MM.1S (cell line): ENCODE data around the gene TRIM39.

Experiments
- CTCF ChIP-seq: fragments of 300-600 bp; sonication (generic); IDR thresholded peaks from 2 replicates; pipeline ENCODE4 v1.5.1; 2016; ENCODE audit warnings: antibody characterized with exemption, low read length, mixed read lengths
- EZH2 ChIP-seq: fragments of 300-600 bp; sonication (generic); optimal IDR thresholded peaks from 2 replicates; pipeline ENCODE3; 2017; ENCODE audit warnings: low read depth, mild to moderate bottlenecking, antibody characterized with exemption, low read length, mixed read lengths

- TF ChIP-seq CTCF (no peak), EZH2 (no peak)
Measured at GRCh38 chr6:30363459-30363858, 36.7 kb downstream of the TRIM39 start.
